ENCODE measurements around the gene SORCS2. TPM values are rescaled to one million over a fixed set of nuclear protein-coding genes. Genes with fewer than 3 reads are reported as not detected.

The SORCS2 gene
- total RNA-seq, 1 donor from 2014 or later: 29.5 TPM

- Mint-ChIP-seq H3K9me3 (ENCODE audit: unreplicated experiment) (peaks cover 3% of the 10 kb centered on the region), H3K36me3 (ENCODE audit: unreplicated experiment) (no peaks in the 10 kb centered on the region), H3K4me3 (ENCODE audit: unreplicated experiment) (peak overlapping the region; percentile 28), H3K4me1 (ENCODE audit: low read depth, unreplicated experiment) (peaks cover 35% of the 10 kb centered on the region), H3K27ac (ENCODE audit: unreplicated experiment) (peak overlapping the region; percentile 68), H3K27me3 (ENCODE audit: unreplicated experiment) (peaks cover 12% of the 10 kb centered on the region)
- no peak for TF ChIP-seq CTCF (IDR thresholded peaks at IDR 0.05; ENCODE audit: partially characterized antibody, unreplicated experiment)
- DNase-seq: no peak
Measured at GRCh38 chr4:7299908-7300710, 107.8 kb downstream of the SORCS2 start.

GRCh38 chr4:7300711-7301095 lies 108.4 kb downstream of the SORCS2 start:
- Mint-ChIP-seq H3K4me1 (ENCODE audit: low read depth, unreplicated experiment) (peaks cover 35% of the 10 kb centered on the region), H3K27ac (ENCODE audit: unreplicated experiment) (no peak overlapping the region), H3K4me3 (ENCODE audit: unreplicated experiment) (no peak overlapping the region), H3K9me3 (ENCODE audit: unreplicated experiment) (peaks cover 3% of the 10 kb centered on the region), H3K36me3 (ENCODE audit: unreplicated experiment) (no peaks in the 10 kb centered on the region), H3K27me3 (ENCODE audit: unreplicated experiment) (peaks cover 12% of the 10 kb centered on the region)
- DNase-seq: no peak
- no peak for TF ChIP-seq CTCF (IDR thresholded peaks at IDR 0.05; ENCODE audit: partially characterized antibody, unreplicated experiment)

DNA sequence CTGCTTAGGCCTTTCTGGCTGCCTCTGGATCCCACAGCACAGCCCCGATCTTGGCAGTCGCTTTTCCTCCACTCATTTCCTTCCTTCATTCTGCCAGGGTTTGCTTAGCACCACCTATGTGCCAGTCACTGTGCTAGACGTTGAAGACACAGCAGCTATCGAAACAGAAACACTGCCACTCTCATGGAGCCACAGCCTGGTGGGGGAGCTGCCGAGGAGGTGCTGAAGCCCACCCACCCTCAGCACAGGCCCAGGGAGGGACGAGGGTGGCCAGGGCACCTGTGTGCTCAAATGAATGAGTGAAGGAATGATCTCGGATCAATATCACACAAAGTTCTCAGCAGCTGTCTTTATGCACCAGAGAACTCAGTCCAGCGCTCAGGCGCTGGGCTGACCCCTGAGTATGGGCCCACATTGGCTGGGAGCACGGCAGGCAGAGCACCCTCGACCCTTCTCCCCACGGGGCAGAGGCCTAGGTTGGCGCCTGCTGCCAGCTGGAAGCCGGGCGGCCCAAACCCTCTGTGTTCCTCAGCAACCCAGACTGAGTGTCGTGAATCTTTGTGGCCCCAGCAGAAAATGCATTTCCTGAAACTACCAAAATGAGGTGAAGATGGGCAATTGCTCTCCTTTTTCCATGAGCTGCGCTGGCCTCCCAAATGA lies 108.9 kb downstream of the SORCS2 start:
- TF ChIP-seq CTCF (IDR thresholded peaks at IDR 0.05; ENCODE audit: partially characterized antibody, unreplicated experiment): no peak
- DNase-seq: no peak
- Mint-ChIP-seq H3K9me3 (ENCODE audit: unreplicated experiment) (peaks cover 3% of the 10 kb centered on the region), H3K4me3 (ENCODE audit: unreplicated experiment) (no peak overlapping the region), H3K36me3 (ENCODE audit: unreplicated experiment) (no peaks in the 10 kb centered on the region), H3K4me1 (ENCODE audit: low read depth, unreplicated experiment) (peaks cover 37% of the 10 kb centered on the region), H3K27me3 (ENCODE audit: unreplicated experiment) (peaks cover 8% of the 10 kb centered on the region), H3K27ac (ENCODE audit: unreplicated experiment) (peak overlapping the region; percentile 65)

- Mint-ChIP-seq H3K27ac (ENCODE audit: unreplicated experiment) (peak overlapping the region; percentile 65), H3K27me3 (ENCODE audit: unreplicated experiment) (peaks cover 8% of the 10 kb centered on the region), H3K36me3 (ENCODE audit: unreplicated experiment) (no peaks in the 10 kb centered on the region), H3K9me3 (ENCODE audit: unreplicated experiment) (peaks cover 3% of the 10 kb centered on the region), H3K4me3 (ENCODE audit: unreplicated experiment) (no peak overlapping the region), H3K4me1 (ENCODE audit: low read depth, unreplicated experiment) (peaks cover 42% of the 10 kb centered on the region)
- no peak for DNase-seq
- no peak for TF ChIP-seq CTCF (IDR thresholded peaks at IDR 0.05; ENCODE audit: partially characterized antibody, unreplicated experiment)
Measured at GRCh38 chr4:7301846-7302630, 109.7 kb downstream of the SORCS2 start.
